Stomach smooth muscle (tissue), 2 donors: ENCODE data around the gene PLEKHA6.

ENCODE experiments used
- H3K27ac ChIP-seq: one replicate; pipeline ENCODE4 v1.7.0; 2013; ENCODE audit warnings: mild to moderate bottlenecking, low read length, inconsistent platforms
- H3K27me3 ChIP-seq, 2 donors: one replicate each; pipeline ENCODE4 v1.7.0; 2013; ENCODE audit warnings: low read length in 2 of 2; ENCODE audit not compliant: insufficient read depth in 2 of 2, control insufficient read depth in 1 of 2
- H3K36me3 ChIP-seq, 2 donors: one replicate each; pipeline ENCODE4 v1.7.0; 2013; ENCODE audit warnings: low read length in 2 of 2; ENCODE audit not compliant: control insufficient read depth in 2 of 2, insufficient read depth in 2 of 2
- H3K4me1 ChIP-seq: one replicate; pipeline ENCODE4 v1.7.0; 2013; ENCODE audit warnings: low read length; ENCODE audit not compliant: control insufficient read depth, insufficient read depth
- H3K4me3 ChIP-seq, 2 donors: one replicate each; pipeline ENCODE4 v1.7.0; 2013; ENCODE audit warnings: low read length in 2 of 2
- H3K9ac ChIP-seq, 2 donors: one replicate each; pipeline ENCODE4 v1.7.0; 2013; ENCODE audit warnings: low read length in 2 of 2, mild to moderate bottlenecking in 1 of 2
- H3K9me3 ChIP-seq, 2 donors: one replicate each; pipeline ENCODE4 v1.7.0; 2013; ENCODE audit warnings: low read length in 2 of 2; ENCODE audit not compliant: control insufficient read depth in 2 of 2
- donor health status: healthy.
- donor health status: Pancreatic carcinoma.

The PLEKHA6 gene

DNA sequence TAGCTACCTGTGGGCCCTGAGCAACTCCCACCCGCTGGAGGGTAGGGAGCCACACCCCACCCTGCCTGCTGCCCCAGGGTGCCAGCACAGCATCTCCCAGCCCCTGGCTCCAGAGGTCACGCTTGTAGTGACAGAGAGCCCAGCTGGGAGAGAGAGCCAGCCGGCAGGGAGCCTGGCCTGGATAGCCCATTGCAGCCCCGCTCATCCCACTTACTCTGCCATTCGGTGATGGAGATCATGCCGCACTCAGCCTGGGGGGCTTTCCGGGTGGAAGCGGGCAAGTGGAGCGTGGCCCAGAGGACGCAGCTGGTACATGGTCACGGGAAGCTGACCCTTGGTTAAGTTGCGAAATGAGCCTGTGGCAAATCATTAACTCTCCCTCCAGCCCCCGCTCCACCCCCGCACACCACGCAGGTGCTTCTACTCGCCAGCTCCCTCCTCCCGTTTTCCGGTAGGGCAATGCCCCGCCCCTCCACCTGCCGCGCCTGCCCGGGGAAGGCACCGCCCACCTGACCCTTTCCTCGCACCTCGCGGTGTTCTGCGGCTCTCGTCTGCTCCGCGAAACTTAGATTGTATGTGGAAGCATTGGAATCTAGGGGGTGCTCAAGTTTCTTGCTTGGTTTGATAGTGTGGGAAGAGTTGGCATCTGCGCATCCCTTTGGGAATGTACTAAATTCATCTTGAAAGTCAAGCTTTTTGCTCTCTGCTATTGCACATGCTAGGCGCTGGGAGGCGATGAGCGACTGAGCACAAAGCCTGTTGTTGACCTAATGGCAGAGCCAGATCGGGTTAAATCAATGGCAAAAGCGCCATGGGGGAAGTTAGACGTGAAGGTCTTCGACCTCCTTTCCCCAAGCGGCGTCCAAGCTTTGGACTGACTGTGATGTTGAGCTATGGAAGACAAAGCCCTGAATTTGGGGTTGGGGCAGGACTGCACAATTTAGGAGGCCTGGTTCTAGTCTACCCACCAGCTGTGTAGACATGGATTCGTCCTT, 145.8 kb downstream of the PLEKHA6 start, which contains the start of gene GOLT1A:
TSS of gene GOLT1A (minus strand) at position 321 of the 995 bp plus-strand sequence. CDS start at position 239, 82 bp downstream.
- peaks cover 13 to 15% of the 10 kb centered on the region in 2 donors for H3K27me3 ChIP-seq

DNA sequence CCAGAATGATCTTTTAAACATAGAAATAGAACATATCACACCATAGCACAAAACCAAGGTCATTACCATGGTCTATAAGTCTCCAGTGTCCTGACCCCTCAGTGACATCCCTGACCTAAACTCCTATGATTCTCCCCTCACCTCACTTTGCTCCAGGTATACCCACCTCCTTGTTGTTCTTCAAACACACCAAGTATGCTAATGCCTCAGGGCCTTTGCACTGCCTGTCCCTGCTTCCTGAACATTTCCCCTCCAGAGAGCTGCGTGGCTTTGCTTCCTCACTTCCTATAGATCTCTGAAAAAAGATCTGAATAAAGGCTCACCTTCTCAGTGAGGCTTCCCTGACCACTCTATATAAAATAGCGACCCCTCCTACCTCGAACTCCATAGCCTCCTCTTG, 147.0 kb downstream of the PLEKHA6 start:
- Histone ChIP-seq H3K36me3 (no peaks in the 10 kb centered on the region), H3K27me3 (peaks cover 13 to 15% of the 10 kb centered on the region in 2 donors), H3K27ac (no peak overlapping the region), H3K4me3 (no peak overlapping the region), H3K4me1 (peaks cover 3% of the 10 kb centered on the region), H3K9ac (no peak overlapping the region), H3K9me3 (no peaks in the 10 kb centered on the region)

More for the DNA sequence above, 145.8 kb downstream of the PLEKHA6 start, which contains the start of gene GOLT1A:
- Histone ChIP-seq H3K36me3 (no peaks in the 10 kb centered on the region), H3K9me3 (no peaks in the 10 kb centered on the region), H3K27ac (no peak within 1 kb of the TSS), H3K9ac (no peak within 1 kb of the TSS), H3K4me1 (peaks cover 3% of the 10 kb centered on the region), H3K4me3 (peak within 1 kb of the TSS in 1 of 2 donors; percentile 40)

DNA sequence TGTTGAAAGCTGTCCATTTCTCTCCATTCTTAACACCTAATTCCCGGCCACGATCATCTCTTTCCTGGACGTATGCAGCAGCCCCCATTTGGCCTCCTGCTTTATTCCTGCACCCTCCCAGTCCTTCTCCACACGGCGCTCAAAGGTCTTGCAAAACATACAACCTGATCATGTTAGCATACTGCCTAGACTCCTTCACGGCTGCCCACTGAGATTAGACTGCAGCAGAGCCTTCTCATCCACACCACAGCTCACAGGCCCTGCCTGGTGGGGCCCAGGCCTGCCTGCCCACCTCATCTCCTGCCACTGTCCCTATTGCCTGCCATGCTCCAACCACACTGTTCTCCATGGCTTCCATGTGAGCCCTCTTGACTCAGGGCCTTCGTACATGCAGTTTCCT, 148.7 kb downstream of the PLEKHA6 start:
- Histone ChIP-seq H3K9me3 (no peaks in the 10 kb centered on the region), H3K4me3 (no peak overlapping the region), H3K27me3 (peaks cover 10 to 18% of the 10 kb centered on the region in 2 donors), H3K9ac (no peak overlapping the region), H3K36me3 (no peaks in the 10 kb centered on the region), H3K27ac (no peak overlapping the region), H3K4me1 (peaks cover 3% of the 10 kb centered on the region)

DNA sequence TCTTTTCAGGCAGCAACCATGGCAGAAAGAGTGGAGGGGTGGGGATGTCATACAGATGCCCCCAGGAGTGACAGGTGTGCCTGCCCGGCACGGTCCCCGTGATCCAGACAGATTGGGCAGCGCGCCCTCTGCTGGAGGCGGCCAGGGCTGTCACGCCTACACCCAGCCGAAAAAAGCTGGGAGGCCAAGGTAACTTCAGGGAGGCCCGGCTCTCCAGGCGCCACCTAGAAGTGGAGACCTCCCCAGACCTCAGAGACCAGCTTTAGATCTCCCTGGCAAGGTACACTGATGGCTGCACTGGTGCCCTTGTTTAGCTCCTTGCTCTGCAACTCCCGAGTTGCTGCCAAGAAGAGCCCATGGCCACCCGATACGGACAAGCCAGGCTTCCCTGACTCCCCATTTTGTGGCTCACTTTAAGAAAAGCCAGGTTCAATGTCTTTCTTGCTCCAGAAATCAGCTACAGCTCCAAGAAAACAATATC, 152.6 kb downstream of the PLEKHA6 start:
- Histone ChIP-seq H3K27me3 (peaks cover 14 to 15% of the 10 kb centered on the region in 2 donors), H3K36me3 (no peaks in the 10 kb centered on the region), H3K9ac (no peak overlapping the region), H3K27ac (no peak overlapping the region), H3K9me3 (no peaks in the 10 kb centered on the region), H3K4me1 (no peaks in the 10 kb centered on the region), H3K4me3 (no peak overlapping the region)

DNA sequence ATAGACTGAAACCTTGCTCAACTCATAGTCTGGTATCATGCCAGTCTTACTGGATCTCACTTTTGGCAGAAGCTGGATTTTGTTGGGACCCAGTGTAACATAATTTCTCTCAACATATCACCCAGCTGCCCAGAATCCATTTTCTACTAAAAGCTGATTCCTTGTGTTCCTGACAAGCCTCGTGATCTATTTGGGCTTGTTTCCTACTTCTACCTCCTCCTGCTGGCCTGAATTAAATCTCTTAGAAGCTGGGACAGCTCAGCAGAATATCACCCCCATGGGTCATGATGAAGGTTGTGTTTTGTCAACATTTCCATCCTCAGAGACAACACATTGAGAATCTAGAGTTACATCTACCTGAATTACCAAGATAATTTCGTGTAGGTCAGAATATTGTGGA, 153.6 kb downstream of the PLEKHA6 start:
- Histone ChIP-seq H3K36me3 (no peaks in the 10 kb centered on the region), H3K4me1 (no peaks in the 10 kb centered on the region), H3K4me3 (no peak overlapping the region), H3K27me3 (peaks cover 9 to 17% of the 10 kb centered on the region in 2 donors), H3K9me3 (no peaks in the 10 kb centered on the region), H3K9ac (no peak overlapping the region), H3K27ac (no peak overlapping the region)

DNA sequence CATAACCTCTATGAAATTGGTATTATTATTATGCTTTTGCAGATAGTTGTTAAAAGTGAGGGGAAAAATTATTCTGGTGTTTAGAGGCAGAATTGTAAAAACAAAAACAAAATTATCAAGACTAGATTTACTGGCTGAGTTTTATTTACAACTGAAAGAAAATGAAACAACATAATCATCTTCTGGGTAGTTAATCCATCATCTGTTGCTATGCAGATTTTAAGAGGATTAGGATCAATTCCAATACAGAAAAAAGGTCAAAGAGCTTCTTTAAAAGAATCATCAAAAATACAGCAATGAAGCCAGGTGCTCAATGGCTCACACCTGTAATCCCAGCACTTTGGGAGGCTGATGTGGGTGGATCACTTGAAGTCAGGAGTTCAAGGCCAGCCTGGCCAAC, 154.2 kb downstream of the PLEKHA6 start:
- H3K27me3 ChIP-seq: peaks cover 12 to 17% of the 10 kb centered on the region in 2 donors
- no peak overlapping the region for H3K9ac ChIP-seq
- no peak overlapping the region for H3K27ac ChIP-seq
- H3K9me3 ChIP-seq: no peaks in the 10 kb centered on the region
- H3K4me1 ChIP-seq: no peaks in the 10 kb centered on the region
- H3K4me3 ChIP-seq: no peak overlapping the region
- no peaks in the 10 kb centered on the region for H3K36me3 ChIP-seq

DNA sequence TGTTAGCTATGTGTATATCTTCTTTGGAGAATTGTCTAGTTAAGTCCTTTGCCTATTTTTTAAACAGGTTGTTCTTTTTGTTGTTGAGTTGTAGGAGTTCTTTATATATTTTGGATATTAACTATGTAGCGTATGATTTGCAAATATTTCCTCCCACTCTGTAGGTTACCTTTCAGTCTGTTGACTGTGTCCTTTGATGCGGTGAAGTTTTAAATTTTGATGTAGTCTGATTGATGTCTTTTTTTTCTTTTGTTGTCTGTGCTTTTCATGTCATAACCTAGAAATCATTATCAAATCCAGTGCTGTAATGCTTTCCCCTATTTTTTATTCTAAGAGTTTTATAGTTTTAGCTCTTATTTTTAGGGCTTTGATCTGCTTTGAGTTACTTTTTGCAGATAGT, 154.8 kb downstream of the PLEKHA6 start:
- no peak overlapping the region for H3K4me3 ChIP-seq
- no peak overlapping the region for H3K27ac ChIP-seq
- no peaks in the 10 kb centered on the region for H3K36me3 ChIP-seq
- H3K9me3 ChIP-seq: no peaks in the 10 kb centered on the region
- H3K9ac ChIP-seq: no peak overlapping the region
- peaks cover 12 to 18% of the 10 kb centered on the region in 2 donors for H3K27me3 ChIP-seq
- H3K4me1 ChIP-seq: no peaks in the 10 kb centered on the region

DNA sequence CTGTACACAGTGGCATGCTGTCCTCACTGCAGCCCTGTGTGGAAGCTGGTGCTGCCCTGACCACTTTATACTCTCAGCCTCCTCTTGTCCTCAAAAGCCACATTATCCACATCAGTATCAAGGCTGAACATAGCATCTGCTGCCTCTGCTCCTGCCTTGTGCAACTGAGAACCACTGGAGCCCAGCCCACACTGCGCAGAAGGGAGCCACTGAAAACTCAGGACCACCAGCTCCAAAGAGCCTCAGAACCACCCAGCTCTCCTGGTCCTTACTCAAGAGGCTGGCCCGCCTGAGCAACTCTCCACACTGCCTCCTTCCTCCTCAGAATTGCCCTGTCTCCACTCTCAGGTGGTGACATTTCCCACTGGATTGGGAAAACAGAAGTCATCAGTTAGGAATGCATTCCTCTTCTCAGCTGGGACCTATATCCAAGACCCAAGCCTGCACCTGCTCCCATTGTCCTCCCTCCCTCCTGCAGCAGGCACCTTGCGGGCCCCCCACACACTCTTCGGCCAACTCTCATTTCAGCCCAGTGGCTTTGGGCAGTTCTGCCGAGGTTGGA, 156.4 kb downstream of the PLEKHA6 start:
- H3K4me1 ChIP-seq: no peaks in the 10 kb centered on the region
- no peaks in the 10 kb centered on the region for H3K9me3 ChIP-seq
- H3K36me3 ChIP-seq: no peaks in the 10 kb centered on the region
- no peak overlapping the region for H3K27ac ChIP-seq
- no peak overlapping the region for H3K4me3 ChIP-seq
- H3K27me3 ChIP-seq: peaks cover 12 to 24% of the 10 kb centered on the region in 2 donors
- H3K9ac ChIP-seq: no peak overlapping the region

DNA sequence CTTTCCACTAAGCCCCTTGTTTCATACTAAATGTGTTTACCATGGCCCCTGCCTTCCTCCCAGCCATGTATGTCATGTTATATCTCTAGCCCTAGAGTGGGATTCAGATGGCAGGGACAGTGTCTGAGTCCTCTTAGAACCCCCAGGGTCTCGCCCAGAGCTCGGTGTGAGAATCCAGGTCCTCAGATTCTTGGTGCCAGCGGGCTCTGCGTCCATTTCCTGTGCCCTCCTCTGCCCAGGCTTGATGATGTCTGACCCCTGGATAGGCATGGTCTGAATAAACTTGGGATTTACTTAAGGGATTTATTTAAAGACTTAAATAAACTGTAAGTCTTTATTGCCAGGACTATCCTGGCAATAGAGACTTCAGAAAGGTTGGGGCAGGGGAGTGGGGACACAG, 157.2 kb downstream of the PLEKHA6 start:
- Histone ChIP-seq H3K27ac (no peak overlapping the region), H3K4me1 (no peaks in the 10 kb centered on the region), H3K27me3 (peaks cover 12 to 24% of the 10 kb centered on the region in 2 donors), H3K9ac (no peak overlapping the region), H3K9me3 (no peaks in the 10 kb centered on the region), H3K36me3 (no peaks in the 10 kb centered on the region), H3K4me3 (no peak overlapping the region)

DNA sequence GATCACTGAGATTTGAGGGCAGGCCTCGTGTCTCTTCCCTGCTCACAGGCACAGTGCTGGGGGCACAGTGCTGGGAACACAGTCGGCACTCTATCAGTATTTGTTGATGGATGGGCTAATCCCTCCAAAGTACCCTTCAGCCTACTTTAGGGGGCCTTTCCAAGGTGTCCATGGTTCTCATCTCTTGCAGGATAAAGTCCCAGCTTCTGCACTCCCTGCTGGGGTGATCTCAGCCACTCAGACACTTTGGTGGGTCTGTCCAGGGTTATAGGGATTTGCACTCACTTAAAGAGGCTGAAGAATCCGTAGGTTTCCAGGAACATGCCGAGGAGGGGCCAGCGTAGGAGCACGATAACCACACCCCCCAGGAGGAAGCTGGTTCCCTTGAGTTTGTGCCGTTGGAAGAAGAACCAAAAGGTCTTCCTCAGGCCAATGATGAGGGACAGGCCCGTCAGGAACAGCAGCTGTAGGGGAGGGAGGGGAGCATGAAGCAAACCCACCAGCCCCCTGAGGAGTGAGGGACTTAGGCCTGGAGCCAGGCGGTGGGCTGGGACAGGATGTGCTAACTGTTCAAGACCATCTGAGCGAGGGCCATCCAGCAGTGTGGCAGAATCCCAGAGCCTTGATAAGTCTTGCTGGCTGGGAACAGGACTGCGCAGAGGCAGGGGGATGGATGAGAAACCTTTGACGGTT, 158.2 kb downstream of the PLEKHA6 start:
- H3K4me3 ChIP-seq: no peak overlapping the region
- H3K9ac ChIP-seq: no peak overlapping the region
- peaks cover 13 to 26% of the 10 kb centered on the region in 2 donors for H3K27me3 ChIP-seq
- H3K9me3 ChIP-seq: no peaks in the 10 kb centered on the region
- no peak overlapping the region for H3K27ac ChIP-seq
- no peaks in the 10 kb centered on the region for H3K36me3 ChIP-seq
- H3K4me1 ChIP-seq: no peaks in the 10 kb centered on the region
